HepG2 (cell line): ENCODE data around the gene AMOTL1. TPM values are rescaled to one million over a fixed set of nuclear protein-coding genes. Genes with fewer than 3 reads are reported as not detected.

Source experiments
- ATAC-seq: fragments of 200-7000 bp; cut with Tn5 transposase; 3 replicates; pipeline ENCODE4 v1.9.1; 2020; ENCODE audit warnings: mild to moderate bottlenecking, moderate library complexity
- BruUV-seq: library from RNA; stranded (reverse); fragments of 400-500 nt; replicated peaks from 2 replicates; lab custom pipeline; 2021; lab: Mats Ljungman, UMichigan
- CTCF ChIA-PET: fragments of 300-600 bp; formaldehyde crosslinking; extraction: SDS; loops from one replicate; lab custom pipeline; 2021; ENCODE audit warnings: low total read pairs, inconsistent platforms, low intra/inter-chr PET ratio; lab: Yijun Ruan, JAX
- POLR2A ChIA-PET: fragments of 350-600 bp; sonication (Branson Sonifier 250); formaldehyde crosslinking; loops from one replicate; lab custom pipeline; 2020; ENCODE audit warnings: antibody characterized with exemption, inconsistent platforms; lab: Yijun Ruan, JAX
- DNase-seq: peaks from one replicate; pipeline ENCODE4 v3.0.0-alpha.2; 2015; ENCODE audit warnings: low spot score
- FAIRE-seq: peaks from 3 replicates; lab custom pipeline; 2011; peaks lifted over from hg19 to GRCh38; lab: Jason Lieb, UNC
- H2AFZ ChIP-seq: one replicate; pipeline ENCODE4 v1.6.1; 2011; ENCODE audit warnings: low read length, inconsistent platforms
- H3K27ac ChIP-seq: fragments of 300-600 bp; 3 replicates; pipeline ENCODE4 v1.8.0; 2011; ENCODE audit warnings: mixed run types, mild to moderate bottlenecking, mixed read lengths, low read length, inconsistent platforms; ENCODE audit not compliant: insufficient read depth; ENCODE audit errors: extremely low read length
- H3K27me3 ChIP-seq, 2 experiments: fragments of 200-600 bp in 1 of 2; 2 replicates in 1 of 2; 3 replicates in 1 of 2; pipeline versions ENCODE4 v1.6.0 to v1.8.0; 2011; ENCODE audit warnings: low read length in 2 of 2, mild to moderate bottlenecking in 2 of 2, moderate library complexity in 2 of 2, inconsistent platforms in 1 of 2; ENCODE audit not compliant: insufficient read depth in 2 of 2, control insufficient read depth in 1 of 2
- H3K36me3 ChIP-seq, 2 experiments: fragments of 200-600 bp in 1 of 2; replicated peaks in 1 of 2; 2 replicates in 1 of 2; 3 replicates in 1 of 2; pipeline versions ENCODE4 v1.5.1 to v1.8.0; 2011; ENCODE audit warnings: low read length in 2 of 2, inconsistent platforms in 1 of 2; ENCODE audit not compliant: insufficient read depth in 2 of 2, control insufficient read depth in 1 of 2
- H3K4me1 ChIP-seq: 2 replicates; pipeline ENCODE4 v1.5.1; 2012; ENCODE audit warnings: low read length, inconsistent platforms; ENCODE audit not compliant: insufficient read depth
- H3K4me2 ChIP-seq: 2 replicates; pipeline ENCODE4 v1.6.0; 2011; ENCODE audit warnings: low read depth, low read length, inconsistent platforms
- H3K4me3 ChIP-seq, 3 experiments: fragments of 200-600 bp in 1 of 3; sonication (generic), shearing (Covaris generic) in 1 of 3; replicated peaks in 1 of 3; 2 replicates each; pipeline ENCODE4 v1.5.1; 2011 to 2016; ENCODE audit warnings: low read length in 3 of 3, inconsistent platforms in 2 of 3, low read depth in 2 of 3, mild to moderate bottlenecking in 2 of 3, control low read depth in 1 of 3, mixed read lengths in 1 of 3; ENCODE audit not compliant: insufficient read depth in 1 of 3
- H3K79me2 ChIP-seq: one replicate; pipeline ENCODE4 v1.6.1; 2011; ENCODE audit warnings: low read length, inconsistent platforms; ENCODE audit not compliant: insufficient read depth
- H3K9ac ChIP-seq: 2 replicates; pipeline ENCODE4 v1.6.0; 2011; ENCODE audit warnings: mild to moderate bottlenecking, low read depth, low read length, inconsistent platforms; ENCODE audit not compliant: insufficient read depth
- H3K9me3 ChIP-seq: 2 replicates; pipeline ENCODE4 v1.5.1; 2012; ENCODE audit warnings: mild to moderate bottlenecking, low read length
- H4K20me1 ChIP-seq: 2 replicates; pipeline ENCODE4 v1.6.0; 2011; ENCODE audit warnings: inconsistent platforms, mild to moderate bottlenecking, low read length, moderate library complexity; ENCODE audit not compliant: insufficient read depth
- ARNTL ChIP-seq: sonication (generic); formaldehyde crosslinking; IDR thresholded peaks from 2 replicates; pipeline ENCODE4 v1.4.0; 2020; ENCODE audit warnings: mild to moderate bottlenecking, missing genetic modification reagents
- NFIB ChIP-seq: sonication (generic); formaldehyde crosslinking; IDR thresholded peaks from 2 replicates; pipeline ENCODE4 v1.9.0; 2021; ENCODE audit warnings: missing genetic modification reagents, mild to moderate bottlenecking, borderline replicate concordance
- PHF20 ChIP-seq: sonication (generic); formaldehyde crosslinking; IDR thresholded peaks from 2 replicates; pipeline ENCODE4 v1.5.0; 2020; ENCODE audit warnings: mild to moderate bottlenecking, missing genetic modification reagents
- RAD21 ChIP-seq: fragments of 450-650 bp; formaldehyde crosslinking; IDR thresholded peaks from 2 replicates; pipeline ENCODE4 v1.5.0; 2020; ENCODE audit warnings: mild to moderate bottlenecking
- SRSF1 ChIP-seq: fragments of 200-400 bp; formaldehyde crosslinking; optimal IDR thresholded peaks from 2 replicates; pipeline ENCODE3; 2017; ENCODE audit warnings: mild to moderate bottlenecking, low read depth, low read length, moderate library complexity
- ZBTB7B ChIP-seq: sonication (generic); formaldehyde crosslinking; IDR thresholded peaks from 2 replicates; pipeline ENCODE4 v1.4.0; 2020; ENCODE audit warnings: missing genetic modification reagents
- ZFP36L1 ChIP-seq: sonication (generic); formaldehyde crosslinking; IDR thresholded peaks from 2 replicates; pipeline ENCODE4 v1.8.0; 2022; ENCODE audit warnings: mild to moderate bottlenecking, missing genetic modification reagents, moderate library complexity
- ZFX ChIP-seq: sonication (generic); formaldehyde crosslinking; IDR thresholded peaks from 2 replicates; pipeline ENCODE4 v1.4.0; 2020; ENCODE audit warnings: mild to moderate bottlenecking, low read depth, missing genetic modification reagents, moderate library complexity
- ZNF230 ChIP-seq: sonication (generic); formaldehyde crosslinking; IDR thresholded peaks from 2 replicates; pipeline ENCODE4 v1.4.0; 2020; ENCODE audit warnings: mild to moderate bottlenecking, missing genetic modification reagents
- ZNF235 ChIP-seq: sonication (generic); formaldehyde crosslinking; IDR thresholded peaks from 2 replicates; pipeline ENCODE4 v1.8.1; 2023; ENCODE audit warnings: mild to moderate bottlenecking, missing genetic modification reagents, borderline replicate concordance
- ZNF253 ChIP-seq: sonication (generic); formaldehyde crosslinking; IDR thresholded peaks from 2 replicates; pipeline ENCODE4 v1.8.0; 2022; ENCODE audit warnings: mild to moderate bottlenecking, missing genetic modification reagents, borderline replicate concordance
- ZNF547 ChIP-seq: sonication (generic); formaldehyde crosslinking; IDR thresholded peaks from 2 replicates; pipeline ENCODE4 v1.5.1; 2020; ENCODE audit warnings: mild to moderate bottlenecking, missing genetic modification reagents
- ZNF619 ChIP-seq: sonication (generic); formaldehyde crosslinking; IDR thresholded peaks from 2 replicates; pipeline ENCODE4 v1.4.0; 2020; ENCODE audit warnings: mild to moderate bottlenecking, missing genetic modification reagents
- ZNF761 ChIP-seq: sonication (generic); formaldehyde crosslinking; conservative IDR thresholded peaks from 2 replicates; pipeline ENCODE4 v1.4.0; 2020; ENCODE audit warnings: mild to moderate bottlenecking, missing genetic modification reagents
- ZNF879 ChIP-seq: sonication (generic); formaldehyde crosslinking; IDR thresholded peaks from 2 replicates; pipeline ENCODE4 v1.8.1; 2023; ENCODE audit warnings: missing genetic modification reagents
- WGBS: methylation state at CpG from one replicate; pipeline ENCODE4 v1.1.6; 2017; ENCODE audit warnings: low lambda C conversion rate; 5-methylcytosine and 5-hydroxymethylcytosine counted together
- in situ Hi-C: cut with HindIII; loops from 2 replicates; pipeline ENCODE4 v1.10.0; 2017; ENCODE audit warnings: low pct_unique_long_range_greater_than_20kb; ENCODE audit not compliant: extremely low pct_ligation_motif_present
- intact Hi-C: fragments of 100-400 bp; cut with micrococcal nuclease; formaldehyde crosslinking; loops from one replicate; pipeline ENCODE4 v1.10.0; 2022; ENCODE audit not compliant: unreplicated experiment
- polyA plus RNA-seq, 8 experiments: library from polyadenylated mRNA; depleted of rRNA in 3 of 8; stranded (reverse) in 7 of 8; unstranded in 1 of 8; fragments of >200 nt; fragmentation: Illumina TruSeq in 4 of 8; extraction: Trizol in 4 of 8; gene quantifications; 2 replicates each; pipeline versions ENCODE4 v1.2.1 to v1.2.3, GENCODE V29; 2011 to 2016; ENCODE audit warnings: low read depth in 4 of 8, missing spikeins in 1 of 8, mixed read lengths in 1 of 8; ENCODE audit not compliant: insufficient read depth in 1 of 8
- total RNA-seq, 5 experiments: library from RNA; depleted of rRNA; stranded (reverse); fragments of >200 nt; fragmentation: Illumina TruSeq; extraction: Trizol; gene quantifications; 2 replicates each; pipeline ENCODE4 v1.2.3, GENCODE V29; 2016; ENCODE audit warnings: low read depth in 1 of 5
- TF ChIP-seq, protein P1 (sequence below): sonication (generic); formaldehyde crosslinking; IDR thresholded peaks from 2 replicates; pipeline ENCODE4 v1.9.0; 2022; ENCODE audit warnings: missing genetic modification reagents, mild to moderate bottlenecking, borderline replicate concordance
- TF ChIP-seq, protein P2 (sequence below): sonication (generic); formaldehyde crosslinking; IDR thresholded peaks from 2 replicates; pipeline ENCODE4 v1.5.1; 2020; ENCODE audit warnings: missing genetic modification reagents, mild to moderate bottlenecking, borderline replicate concordance
- TF ChIP-seq, protein P3 (sequence below): sonication (generic); formaldehyde crosslinking; IDR thresholded peaks from 2 replicates; pipeline ENCODE4 v1.4.0; 2020; ENCODE audit warnings: missing genetic modification reagents
- TF ChIP-seq, protein P4 (sequence below): sonication (generic); formaldehyde crosslinking; IDR thresholded peaks from 2 replicates; pipeline ENCODE4 v1.4.0; 2020; ENCODE audit warnings: mild to moderate bottlenecking, missing genetic modification reagents

Gene AMOTL1
- total and polyA plus RNA-seq, 2 of the 13 experiments (the other 11 are each of a cell fraction or from before 2014, with no cell fraction given) = 0.01 to 0.20 TPM

DNA sequence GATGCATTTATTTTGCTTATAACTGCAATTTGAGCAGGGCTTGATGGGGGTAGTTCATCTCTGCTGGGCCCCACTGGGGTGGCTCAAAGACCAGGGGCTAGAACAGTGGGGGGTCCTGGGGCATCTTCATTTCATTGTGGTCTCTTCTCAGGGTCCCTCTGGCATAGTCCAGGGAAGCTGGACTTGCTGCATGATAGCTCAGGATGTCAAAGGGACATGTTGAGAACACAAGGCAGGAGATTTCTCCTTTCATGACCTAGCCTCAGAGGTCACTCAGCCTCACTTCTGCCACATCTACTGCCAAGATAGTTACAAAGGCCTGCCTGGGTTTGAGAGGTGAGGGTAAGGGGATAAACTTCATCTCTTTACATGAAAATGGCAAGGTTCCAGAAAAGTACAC is 115.7 kb downstream of the AMOTL1 start (continued):
- TF ChIP-seq, protein P1, sequence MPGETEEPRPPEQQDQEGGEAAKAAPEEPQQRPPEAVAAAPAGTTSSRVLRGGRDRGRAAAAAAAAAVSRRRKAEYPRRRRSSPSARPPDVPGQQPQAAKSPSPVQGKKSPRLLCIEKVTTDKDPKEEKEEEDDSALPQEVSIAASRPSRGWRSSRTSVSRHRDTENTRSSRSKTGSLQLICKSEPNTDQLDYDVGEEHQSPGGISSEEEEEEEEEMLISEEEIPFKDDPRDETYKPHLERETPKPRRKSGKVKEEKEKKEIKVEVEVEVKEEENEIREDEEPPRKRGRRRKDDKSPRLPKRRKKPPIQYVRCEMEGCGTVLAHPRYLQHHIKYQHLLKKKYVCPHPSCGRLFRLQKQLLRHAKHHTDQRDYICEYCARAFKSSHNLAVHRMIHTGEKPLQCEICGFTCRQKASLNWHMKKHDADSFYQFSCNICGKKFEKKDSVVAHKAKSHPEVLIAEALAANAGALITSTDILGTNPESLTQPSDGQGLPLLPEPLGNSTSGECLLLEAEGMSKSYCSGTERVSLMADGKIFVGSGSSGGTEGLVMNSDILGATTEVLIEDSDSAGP (CRISPR knock-in tag) = no peak
- TF ChIP-seq ZNF619 (CRISPR knock-in tag) (no peak), ZBTB7B (CRISPR knock-in tag) (no peak), ZNF761 (CRISPR knock-in tag) (no peak), ZNF879 (CRISPR knock-in tag) (no peak), ARNTL (no peak)
- TF ChIP-seq, all 625 proteins: peak for 0

DNA sequence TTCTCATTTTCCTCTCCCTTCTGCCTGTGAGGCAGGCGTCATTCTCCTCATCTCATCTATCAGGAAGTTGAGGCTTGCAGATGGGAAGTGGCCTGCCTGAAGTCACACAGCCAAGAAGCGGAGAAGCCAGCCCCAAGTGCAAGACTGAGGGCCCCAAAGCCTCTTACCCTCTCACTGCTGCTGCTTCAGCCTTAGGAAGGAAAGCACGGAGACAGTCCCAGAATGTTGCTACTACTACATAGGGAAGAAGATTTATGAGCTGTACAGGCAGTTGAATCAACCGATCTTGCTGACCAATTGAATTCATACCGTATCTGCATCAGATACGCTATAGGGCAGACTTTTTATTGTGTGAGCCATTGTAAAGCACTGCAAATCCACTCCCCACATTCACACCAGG is 116.2 kb downstream of the AMOTL1 start:
- H3K9ac ChIP-seq = no peak overlapping the region
- in situ Hi-C loops = no loop called here
- ChIA-PET CTCF (no interaction called here), POLR2A (no interaction called here)
- H2AFZ ChIP-seq = no peak overlapping the region
- no peaks in the 10 kb centered on the region for H3K4me1 ChIP-seq
- H3K27ac ChIP-seq = no peak overlapping the region
- no peaks in the 10 kb centered on the region for H4K20me1 ChIP-seq
- intact Hi-C loops = no loop called here
- H3K27me3 ChIP-seq = no peaks in the 10 kb centered on the region
- BruUV-seq = no TSS peak
- H3K4me2 ChIP-seq = no peak overlapping the region
- no peaks in the 10 kb centered on the region for H3K9me3 ChIP-seq
- WGBS = 31% methylated on average over 6 of the region's 6 CpGs
- DNase-seq (no peak), FAIRE-seq (no peak), ATAC-seq (no peak)
- H3K4me3 ChIP-seq = no peak overlapping the region
- H3K36me3 ChIP-seq = no peaks in the 10 kb centered on the region
- no peaks in the 10 kb centered on the region for H3K79me2 ChIP-seq
- TF ChIP-seq, protein P2, sequence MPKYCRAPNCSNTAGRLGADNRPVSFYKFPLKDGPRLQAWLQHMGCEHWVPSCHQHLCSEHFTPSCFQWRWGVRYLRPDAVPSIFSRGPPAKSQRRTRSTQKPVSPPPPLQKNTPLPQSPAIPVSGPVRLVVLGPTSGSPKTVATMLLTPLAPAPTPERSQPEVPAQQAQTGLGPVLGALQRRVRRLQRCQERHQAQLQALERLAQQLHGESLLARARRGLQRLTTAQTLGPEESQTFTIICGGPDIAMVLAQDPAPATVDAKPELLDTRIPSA = no peak
- no peak for TF ChIP-seq ZNF547
- TF ChIP-seq ZNF230 (CRISPR knock-in tag) = no peak
- no peak for TF ChIP-seq SRSF1
- no peak for TF ChIP-seq ZFX (CRISPR knock-in tag)
- TF ChIP-seq PHF20 = no peak
- TF ChIP-seq, protein P3, sequence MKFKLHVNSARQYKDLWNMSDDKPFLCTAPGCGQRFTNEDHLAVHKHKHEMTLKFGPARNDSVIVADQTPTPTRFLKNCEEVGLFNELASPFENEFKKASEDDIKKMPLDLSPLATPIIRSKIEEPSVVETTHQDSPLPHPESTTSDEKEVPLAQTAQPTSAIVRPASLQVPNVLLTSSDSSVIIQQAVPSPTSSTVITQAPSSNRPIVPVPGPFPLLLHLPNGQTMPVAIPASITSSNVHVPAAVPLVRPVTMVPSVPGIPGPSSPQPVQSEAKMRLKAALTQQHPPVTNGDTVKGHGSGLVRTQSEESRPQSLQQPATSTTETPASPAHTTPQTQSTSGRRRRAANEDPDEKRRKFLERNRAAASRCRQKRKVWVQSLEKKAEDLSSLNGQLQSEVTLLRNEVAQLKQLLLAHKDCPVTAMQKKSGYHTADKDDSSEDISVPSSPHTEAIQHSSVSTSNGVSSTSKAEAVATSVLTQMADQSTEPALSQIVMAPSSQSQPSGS = no peak
- TF ChIP-seq ZNF235 (CRISPR knock-in tag) = no peak
- TF ChIP-seq ARNTL = no peak
- TF ChIP-seq RAD21 (CRISPR knock-in tag) = no peak
- TF ChIP-seq ZNF253 (CRISPR knock-in tag) = no peak
- no peak for TF ChIP-seq NFIB (CRISPR knock-in tag)
- TF ChIP-seq, protein P4, sequence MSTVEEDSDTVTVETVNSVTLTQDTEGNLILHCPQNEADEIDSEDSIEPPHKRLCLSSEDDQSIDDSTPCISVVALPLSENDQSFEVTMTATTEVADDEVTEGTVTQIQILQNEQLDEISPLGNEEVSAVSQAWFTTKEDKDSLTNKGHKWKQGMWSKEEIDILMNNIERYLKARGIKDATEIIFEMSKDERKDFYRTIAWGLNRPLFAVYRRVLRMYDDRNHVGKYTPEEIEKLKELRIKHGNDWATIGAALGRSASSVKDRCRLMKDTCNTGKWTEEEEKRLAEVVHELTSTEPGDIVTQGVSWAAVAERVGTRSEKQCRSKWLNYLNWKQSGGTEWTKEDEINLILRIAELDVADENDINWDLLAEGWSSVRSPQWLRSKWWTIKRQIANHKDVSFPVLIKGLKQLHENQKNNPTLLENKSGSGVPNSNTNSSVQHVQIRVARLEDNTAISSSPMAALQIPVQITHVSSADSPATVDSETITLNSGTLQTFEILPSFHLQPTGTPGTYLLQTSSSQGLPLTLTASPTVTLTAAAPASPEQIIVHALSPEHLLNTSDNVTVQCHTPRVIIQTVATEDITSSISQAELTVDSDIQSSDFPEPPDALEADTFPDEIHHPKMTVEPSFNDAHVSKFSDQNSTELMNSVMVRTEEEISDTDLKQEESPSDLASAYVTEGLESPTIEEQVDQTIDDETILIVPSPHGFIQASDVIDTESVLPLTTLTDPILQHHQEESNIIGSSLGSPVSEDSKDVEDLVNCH = no peak
- no peak for TF ChIP-seq ZFP36L1 (CRISPR knock-in tag)
